Activated CD8-positive, alpha-beta T cell treated with anti-CD3 and anti-CD28 coated beads for 36 hours (primary cell): ENCODE measurements around the gene ZMIZ1. TPM values are rescaled to one million over a fixed set of nuclear protein-coding genes. Genes with fewer than 3 reads are reported as not detected.

Source experiments
- ATAC-seq: fragments of 200-7000 bp; cut with Tn5 transposase; one replicate; pipeline ENCODE4 v1.10.0; 2021; ENCODE audit warnings: mild to moderate bottlenecking, moderate library complexity
- CTCF ChIA-PET: fragments of 350-600 bp; sonication (Branson Sonifier 250); formaldehyde crosslinking; loops from one replicate; lab custom pipeline; 2021; ENCODE audit warnings: antibody characterized with exemption; lab: Charles Lee
- POLR2A ChIA-PET: fragments of 350-600 bp; sonication (Branson Sonifier 250); formaldehyde crosslinking; loops from one replicate; lab custom pipeline; 2021; ENCODE audit warnings: antibody characterized with exemption; lab: Charles Lee
- DNase-seq: peaks from one replicate; pipeline ENCODE4 v3.0.0-alpha.2; 2020
- H3K27ac Mint-ChIP-seq: one replicate; pipeline ENCODE4 v1.8.0; 2021; ENCODE audit warnings: mild to moderate bottlenecking, mixed read lengths
- H3K27me3 Mint-ChIP-seq: one replicate; pipeline ENCODE4 v1.8.0; 2021; ENCODE audit warnings: mixed read lengths
- H3K36me3 Mint-ChIP-seq: one replicate; pipeline ENCODE4 v1.8.0; 2021; ENCODE audit warnings: low read depth, mixed read lengths
- H3K4me1 Mint-ChIP-seq: one replicate; pipeline ENCODE4 v1.8.0; 2021; ENCODE audit warnings: low read depth, mixed read lengths
- H3K4me3 Mint-ChIP-seq: one replicate; pipeline ENCODE4 v1.8.0; 2021; ENCODE audit warnings: mild to moderate bottlenecking, moderate library complexity, mixed read lengths
- H3K9me3 Mint-ChIP-seq: one replicate; pipeline ENCODE4 v1.8.0; 2021; ENCODE audit warnings: mixed read lengths
- intact Hi-C: fragments of 100-400 bp; cut with micrococcal nuclease; formaldehyde crosslinking; loops from one replicate; pipeline ENCODE4 v1.10.0; 2022
- total RNA-seq, 2 experiments: library from RNA; stranded (reverse); gene quantifications; one replicate each; pipeline ENCODE4 v1.2.3, GENCODE V29; 2021
- TF ChIP-seq, protein P1 (sequence below): fragments of 200-600 bp; IDR thresholded peaks from one replicate; pipeline ENCODE4 v1.8.0; 2022; ENCODE audit warnings: antibody characterized with exemption, mild to moderate bottlenecking

Gene ZMIZ1
- total RNA-seq, 2 experiments from 2014 or later: 46.5 to 52.2 TPM

- ChIA-PET CTCF (interaction anchor here (4.4 kb wide), 1 partner anchor 25 kb away, joined by 27 read pairs; no protein-coding TSS in a partner anchor), POLR2A (interaction anchor here (1.7 to 13.7 kb wide), 2 partner anchors 9 to 28 kb away, joined by 7 to 155 read pairs; partner anchors contain the start of gene PPIF)
- peaks cover 3% of the 10 kb centered on the region for H3K36me3 Mint-ChIP-seq
- H3K4me1 Mint-ChIP-seq: peaks cover 89% of the 10 kb centered on the region
- ATAC-seq (no peak), DNase-seq (no peak)
- H3K9me3 Mint-ChIP-seq: peaks cover 10% of the 10 kb centered on the region
- no peak overlapping the region for H3K4me3 Mint-ChIP-seq
- no peak overlapping the region for H3K27ac Mint-ChIP-seq
- no peaks in the 10 kb centered on the region for H3K27me3 Mint-ChIP-seq
- intact Hi-C loops: loop anchor here (10.0 kb wide), 1 partner anchor 76 kb away; no protein-coding TSS in a partner anchor
- TF ChIP-seq, protein P1, sequence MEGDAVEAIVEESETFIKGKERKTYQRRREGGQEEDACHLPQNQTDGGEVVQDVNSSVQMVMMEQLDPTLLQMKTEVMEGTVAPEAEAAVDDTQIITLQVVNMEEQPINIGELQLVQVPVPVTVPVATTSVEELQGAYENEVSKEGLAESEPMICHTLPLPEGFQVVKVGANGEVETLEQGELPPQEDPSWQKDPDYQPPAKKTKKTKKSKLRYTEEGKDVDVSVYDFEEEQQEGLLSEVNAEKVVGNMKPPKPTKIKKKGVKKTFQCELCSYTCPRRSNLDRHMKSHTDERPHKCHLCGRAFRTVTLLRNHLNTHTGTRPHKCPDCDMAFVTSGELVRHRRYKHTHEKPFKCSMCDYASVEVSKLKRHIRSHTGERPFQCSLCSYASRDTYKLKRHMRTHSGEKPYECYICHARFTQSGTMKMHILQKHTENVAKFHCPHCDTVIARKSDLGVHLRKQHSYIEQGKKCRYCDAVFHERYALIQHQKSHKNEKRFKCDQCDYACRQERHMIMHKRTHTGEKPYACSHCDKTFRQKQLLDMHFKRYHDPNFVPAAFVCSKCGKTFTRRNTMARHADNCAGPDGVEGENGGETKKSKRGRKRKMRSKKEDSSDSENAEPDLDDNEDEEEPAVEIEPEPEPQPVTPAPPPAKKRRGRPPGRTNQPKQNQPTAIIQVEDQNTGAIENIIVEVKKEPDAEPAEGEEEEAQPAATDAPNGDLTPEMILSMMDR: no peak
Observed at GRCh38 chr10:79320316-79320715, 251.6 kb downstream of the ZMIZ1 start.

DNA sequence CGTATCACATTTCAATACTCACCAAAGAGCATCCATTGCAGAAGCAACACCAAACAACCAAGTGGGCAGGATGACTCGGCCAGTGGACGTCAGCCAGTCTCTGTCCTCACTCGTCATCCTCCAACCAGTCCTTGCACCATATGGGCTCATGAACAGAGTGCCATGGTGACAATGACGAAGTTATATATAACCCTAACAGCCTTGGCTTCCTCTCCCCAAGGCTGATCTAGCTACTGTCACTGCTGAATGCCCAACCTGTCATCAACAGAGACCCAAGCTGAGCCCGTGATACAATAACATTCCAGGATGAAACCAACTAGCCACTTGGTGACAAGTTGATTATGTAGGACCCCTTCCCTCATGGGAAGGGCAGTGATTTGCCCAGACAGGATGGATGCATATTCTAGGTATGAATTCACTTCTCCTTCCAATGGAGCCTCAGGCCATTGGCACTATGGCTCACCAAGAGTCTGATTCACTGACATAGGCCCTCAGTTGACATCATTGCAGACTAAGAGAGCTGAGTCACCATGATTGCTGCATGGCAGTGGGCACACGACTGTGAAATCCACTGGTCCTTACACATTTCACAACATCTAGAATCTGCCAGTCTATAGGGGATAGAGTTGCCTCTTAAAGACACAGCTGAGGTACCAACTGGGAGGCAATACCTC, 252.2 kb downstream of the ZMIZ1 start:
- H3K4me1 Mint-ChIP-seq: peaks cover 84% of the 10 kb centered on the region
- ATAC-seq: peak; percentile 37
- POLR2A ChIA-PET: interaction anchor here (1.1 to 13.7 kb wide), 4 partner anchors 10 to 79 kb away, joined by 4 to 155 read pairs (median 6); partner anchors contain the start of gene PPIF

DNA sequence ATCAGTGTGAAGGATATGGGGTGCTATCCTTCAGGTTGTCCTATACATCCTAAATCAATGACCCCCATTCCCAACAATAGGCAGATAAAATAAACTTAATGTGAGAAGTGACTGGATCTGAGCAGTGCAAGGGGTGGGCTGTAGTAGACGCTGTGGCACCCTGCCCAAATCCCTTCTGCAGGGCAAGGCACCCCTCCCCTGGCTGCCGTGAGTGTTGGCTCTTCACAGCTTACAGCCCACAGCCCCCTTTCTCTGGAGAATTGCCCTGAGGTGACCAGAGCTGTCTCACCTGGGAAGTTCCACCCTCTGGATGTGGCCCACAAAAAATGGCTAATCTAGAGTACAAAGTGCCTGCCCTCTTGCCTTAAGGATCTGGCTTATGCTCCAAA, 252.7 kb downstream of the ZMIZ1 start:
- intact Hi-C loops: loop anchor here (10.0 kb wide), 1 partner anchor 77 kb away; no protein-coding TSS in a partner anchor
- TF ChIP-seq, protein P1: no peak
- ATAC-seq (no peak), DNase-seq (no peak)
- H3K27me3 Mint-ChIP-seq: no peaks in the 10 kb centered on the region
- peak overlapping the region; percentile 32 for H3K27ac Mint-ChIP-seq
- H3K36me3 Mint-ChIP-seq: no peaks in the 10 kb centered on the region
- peaks cover 80% of the 10 kb centered on the region for H3K4me1 Mint-ChIP-seq
- H3K4me3 Mint-ChIP-seq: no peak overlapping the region
- H3K9me3 Mint-ChIP-seq: peaks cover 10% of the 10 kb centered on the region
- CTCF ChIA-PET: interaction anchor here (0.8 to 4.4 kb wide), 3 partner anchors 24 to 27 kb away, joined by 3 to 27 read pairs (median 3); no protein-coding TSS in a partner anchor
- POLR2A ChIA-PET: interaction anchor here (1.1 to 13.7 kb wide), 4 partner anchors 10 to 79 kb away, joined by 4 to 155 read pairs (median 6); partner anchors contain the start of gene PPIF

More for the DNA sequence above, 252.2 kb downstream of the ZMIZ1 start:
- H3K27me3 Mint-ChIP-seq: no peaks in the 10 kb centered on the region
- intact Hi-C loops: loop anchor here (10.0 kb wide), 1 partner anchor 76 kb away; no protein-coding TSS in a partner anchor
- H3K36me3 Mint-ChIP-seq: peaks cover under 1% of the 10 kb centered on the region
- peak; percentile 52 for DNase-seq
- H3K9me3 Mint-ChIP-seq: peaks cover 10% of the 10 kb centered on the region
- CTCF ChIA-PET: interaction anchor here (0.8 to 4.4 kb wide), 3 partner anchors 24 to 28 kb away, joined by 3 to 27 read pairs (median 3); no protein-coding TSS in a partner anchor
- peak overlapping the region; percentile 32 for H3K27ac Mint-ChIP-seq
- H3K4me3 Mint-ChIP-seq: no peak overlapping the region
- TF ChIP-seq, protein P1: no peak

DNA sequence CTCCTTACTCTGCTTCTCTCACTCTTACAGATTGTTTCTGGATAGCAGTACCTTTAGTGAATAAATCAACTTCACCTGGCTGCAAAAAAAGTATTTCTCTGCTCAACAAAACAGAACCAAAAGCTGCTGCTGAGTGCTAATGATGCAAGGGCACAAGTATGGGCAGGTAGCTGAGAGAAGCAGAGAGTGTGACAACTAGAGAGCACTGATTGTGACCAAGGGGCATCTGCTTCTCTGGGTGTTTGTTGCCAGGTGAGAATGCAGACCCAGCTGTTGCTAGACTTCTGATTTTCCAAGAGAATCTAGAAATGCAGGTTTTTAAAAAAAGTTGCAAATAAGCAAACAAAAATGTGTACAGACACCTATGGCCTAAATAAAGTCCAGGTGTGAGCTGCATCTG, 253.2 kb downstream of the ZMIZ1 start:
- TF ChIP-seq, protein P1: no peak
- ATAC-seq (no peak), DNase-seq (no peak)
- Mint-ChIP-seq H3K36me3 (no peaks in the 10 kb centered on the region), H3K4me3 (no peak overlapping the region), H3K4me1 (peaks cover 75% of the 10 kb centered on the region), H3K27me3 (no peaks in the 10 kb centered on the region), H3K27ac (peak overlapping the region; percentile 94), H3K9me3 (peaks cover 10% of the 10 kb centered on the region)
- intact Hi-C loops: loop anchor here (10.0 kb wide), 1 partner anchor 77 kb away; no protein-coding TSS in a partner anchor
- CTCF ChIA-PET: interaction anchor here (1.3 to 4.4 kb wide), 3 partner anchors 9 to 27 kb away, joined by 3 to 27 read pairs (median 8); no protein-coding TSS in a partner anchor
- POLR2A ChIA-PET: interaction anchor here (1.1 to 13.7 kb wide), 5 partner anchors 10 to 80 kb away, joined by 4 to 155 read pairs (median 7); partner anchors contain the start of gene PPIF
